ENCODE results near the gene TMC8.

TMC8 gene

GRCh38 chr17:78180083-78180482, 49.5 kb downstream of the TMC8 start:
- no peak for DNase-seq (ENCODE audit: low read depth in 2 of 2)

GRCh38 chr17:78180508-78180907, 49.9 kb downstream of the TMC8 start:
- DNase-seq (ENCODE audit: low read depth in 2 of 2): no peak

- no peak for DNase-seq (ENCODE audit: low read depth in 2 of 2)
Observed at GRCh38 chr17:78182504-78182903, 51.9 kb downstream of the TMC8 start.

GRCh38 chr17:78183916-78184315, 53.3 kb downstream of the TMC8 start:
- DNase-seq (ENCODE audit: low read depth in 2 of 2): no peak

- DNase-seq (ENCODE audit: low read depth in 2 of 2): no peak
Observed at GRCh38 chr17:78184351-78184750, 53.8 kb downstream of the TMC8 start.

GRCh38 chr17:78184868-78185267, 54.3 kb downstream of the TMC8 start:
- no peak for DNase-seq (ENCODE audit: low read depth in 2 of 2)

- no peak for DNase-seq (ENCODE audit: low read depth in 2 of 2)
Observed at GRCh38 chr17:78185981-78186691, 55.6 kb downstream of the TMC8 start.

GRCh38 chr17:78186692-78187595, 56.4 kb downstream of the TMC8 start, which contains the start of the genes AFMID and TK1:
AFMID (plus strand) TSS chr17:78187362; CDS start chr17:78187371, 9 bp downstream.
TK1 (minus strand) TSS chr17:78187052; CDS start chr17:78186994, 58 bp downstream.
- DNase-seq (ENCODE audit: low read depth in 2 of 2): peak; percentile 95 to 96

Data from stimulated activated CD8-positive, alpha-beta memory T cell treated with anti-CD3 and anti-CD28 coated beads, Interleukin-15, amount 100 ng/mL, for 48 hours (primary cell).